Breast epithelium (tissue), 3 donors: ENCODE measurements around the gene STX5.

Experiments
- CTCF ChIP-seq, 3 donors: fragments of 450-650 bp; IDR thresholded peaks; one replicate each; pipeline ENCODE4 v1.5.1; 2016 to 2017; ENCODE audit warnings: antibody characterized with exemption in 3 of 3, mild to moderate bottlenecking in 3 of 3, moderate library complexity in 3 of 3
- POLR2A ChIP-seq: fragments of 450-650 bp; IDR thresholded peaks from one replicate; pipeline ENCODE4 v1.6.1; 2016; ENCODE audit warnings: antibody characterized with exemption, mild to moderate bottlenecking, moderate library complexity
- POLR2AphosphoS5 ChIP-seq, 3 donors: sonication (generic); formaldehyde crosslinking; IDR thresholded peaks; one replicate each; pipeline ENCODE4 v1.6.1; 2017; ENCODE audit warnings: antibody characterized with exemption in 3 of 3

DNA sequence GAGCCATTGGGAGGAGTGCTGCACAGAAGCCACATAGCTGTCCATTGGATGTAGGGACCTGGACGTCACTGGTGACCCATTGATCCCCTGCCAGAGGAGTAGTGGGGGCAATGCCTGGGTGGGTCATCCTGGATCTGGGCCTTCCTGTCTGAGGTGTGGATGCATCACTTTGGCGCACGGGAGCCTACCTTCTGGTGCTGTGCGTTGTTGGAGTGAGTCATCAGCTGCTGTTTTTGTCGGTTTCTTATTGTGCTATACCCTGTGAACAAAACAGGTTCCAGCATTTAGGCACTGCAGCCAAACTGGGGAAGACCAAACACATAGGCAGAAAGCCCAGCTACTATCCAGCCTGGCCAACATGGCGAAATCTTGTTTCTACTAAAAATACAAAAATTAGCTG is 57.4 kb downstream of the STX5 start:
- no peak for TF ChIP-seq CTCF (IDR thresholded peaks at IDR 0.05)
- TF ChIP-seq POLR2A, result no peak
- no peak for TF ChIP-seq POLR2AphosphoS5 (IDR thresholded peaks at IDR 0.05)
